ENCODE measurements around the gene PLEKHA6.

Gene PLEKHA6

GRCh38 chr1:204354579-204354978 is 5.2 kb downstream of the PLEKHA6 start:
- no peak for FAIRE-seq

- no peak for FAIRE-seq
Observed at GRCh38 chr1:204353213-204353910, 6.4 kb downstream of the PLEKHA6 start.

DNA sequence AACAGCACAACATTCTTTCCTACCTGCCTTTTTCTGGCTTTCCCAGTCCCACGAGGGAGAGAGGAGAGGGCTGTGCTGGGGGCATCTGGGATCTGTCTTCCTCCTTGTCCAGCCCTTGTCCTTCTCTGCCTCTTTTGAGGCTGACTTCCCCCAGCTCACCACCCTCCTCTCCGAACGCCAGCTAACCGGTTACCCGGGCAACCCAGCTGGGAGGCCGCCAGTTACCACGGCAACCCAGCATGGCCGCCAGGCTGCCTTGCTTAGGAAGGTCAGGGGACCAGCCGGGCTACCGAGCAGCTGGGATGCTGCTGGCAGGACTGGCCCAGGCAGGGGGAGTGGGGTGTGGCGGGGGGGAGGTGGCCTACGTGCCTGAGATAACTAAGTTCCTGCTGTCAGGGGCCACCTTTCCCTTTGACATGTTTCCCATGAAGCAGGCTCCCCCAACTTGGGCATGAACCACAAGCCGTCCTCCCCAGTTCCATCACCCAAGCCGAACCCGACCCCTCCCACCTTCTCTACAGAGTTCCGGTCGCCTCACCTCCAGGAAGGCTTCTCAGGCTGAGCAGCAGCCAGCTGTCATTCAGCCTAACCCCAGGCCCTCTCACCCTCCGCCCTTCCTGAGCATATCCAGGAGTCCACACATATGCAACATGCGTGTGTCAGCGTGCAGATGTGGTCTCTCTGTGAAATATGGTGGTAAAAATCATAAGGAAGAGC is 8.7 kb downstream of the PLEKHA6 start:
- FAIRE-seq, result no peak

GRCh38 chr1:204350312-204350711 is 9.4 kb downstream of the PLEKHA6 start:
- no peak for FAIRE-seq

DNA sequence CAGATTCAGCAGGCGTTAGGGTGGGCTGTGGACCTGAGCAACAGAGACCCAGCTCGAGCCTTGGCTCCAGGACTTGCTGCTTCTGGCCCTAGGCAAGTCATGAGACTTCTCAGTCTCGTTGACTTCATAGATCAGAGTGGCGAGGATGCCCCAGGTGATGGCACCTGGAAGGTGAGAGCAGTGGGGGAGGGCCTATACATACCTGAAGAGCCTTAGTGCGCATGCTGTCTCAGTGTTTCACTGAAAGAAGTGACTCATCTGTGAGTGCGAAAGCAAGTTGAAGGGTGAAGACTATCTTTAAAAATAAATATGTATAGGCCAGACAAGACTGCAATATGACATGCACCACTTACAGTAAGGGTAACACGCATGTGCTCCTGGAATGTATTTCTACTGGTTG is 10.1 kb downstream of the PLEKHA6 start:
- FAIRE-seq, result no peak

GRCh38 chr1:204348722-204349121 is 11.0 kb downstream of the PLEKHA6 start:
- FAIRE-seq, result no peak

DNA sequence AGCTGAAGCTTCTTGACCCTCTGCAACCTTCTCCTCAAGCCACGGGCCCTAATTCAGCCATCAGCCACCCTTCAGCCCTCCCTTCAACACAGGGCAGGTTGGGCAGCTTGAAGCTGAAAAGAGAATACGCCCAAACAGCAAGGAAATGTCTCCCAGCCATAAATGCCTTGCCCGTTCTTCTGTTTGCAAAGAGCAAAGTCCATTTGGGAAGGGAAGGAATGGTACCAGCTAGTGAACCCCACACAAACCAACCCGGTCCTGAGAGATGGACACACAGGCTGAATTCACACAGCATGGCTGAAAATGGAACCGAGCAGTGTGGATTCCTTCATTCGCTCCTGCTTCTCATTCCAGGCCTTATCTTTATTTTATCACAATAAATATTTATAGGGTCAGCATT is 11.5 kb downstream of the PLEKHA6 start:
- FAIRE-seq, result no peak

DNA sequence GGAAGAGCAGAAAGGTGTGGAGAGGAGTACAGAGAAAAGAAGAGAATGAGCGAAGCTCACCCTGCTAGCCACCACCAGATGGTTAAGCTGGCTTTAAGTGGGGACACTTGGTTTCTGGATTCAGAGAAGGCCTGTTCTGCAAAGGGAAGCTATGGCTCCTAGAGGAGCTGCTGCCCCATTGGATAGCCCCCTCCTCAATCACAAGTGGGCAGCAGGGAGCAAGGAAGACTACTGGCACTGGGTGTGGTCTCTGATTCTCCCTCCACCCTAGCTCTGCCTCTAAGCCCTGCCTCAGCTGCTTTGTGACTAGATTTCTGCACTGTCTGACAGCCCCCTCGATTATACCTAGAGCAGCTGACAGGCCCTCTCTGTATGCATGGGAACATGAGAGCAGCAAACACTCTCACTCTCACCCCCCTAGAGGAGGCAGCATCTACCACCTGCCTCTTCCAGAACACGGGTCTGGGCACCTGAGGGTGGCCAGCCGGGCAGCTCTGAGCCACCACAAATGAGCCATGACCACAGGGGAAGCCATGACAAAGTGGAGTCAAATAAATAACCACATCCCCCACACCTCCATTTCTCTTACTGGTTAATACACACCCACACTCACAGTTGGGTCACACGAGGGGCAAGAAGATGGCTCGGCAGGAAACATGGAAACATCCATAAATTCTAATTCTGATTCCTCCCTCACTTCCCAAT is 13.6 kb downstream of the PLEKHA6 start:
- FAIRE-seq, result no peak

GRCh38 chr1:204345438-204345841 is 14.3 kb downstream of the PLEKHA6 start:
- no peak for FAIRE-seq

DNA sequence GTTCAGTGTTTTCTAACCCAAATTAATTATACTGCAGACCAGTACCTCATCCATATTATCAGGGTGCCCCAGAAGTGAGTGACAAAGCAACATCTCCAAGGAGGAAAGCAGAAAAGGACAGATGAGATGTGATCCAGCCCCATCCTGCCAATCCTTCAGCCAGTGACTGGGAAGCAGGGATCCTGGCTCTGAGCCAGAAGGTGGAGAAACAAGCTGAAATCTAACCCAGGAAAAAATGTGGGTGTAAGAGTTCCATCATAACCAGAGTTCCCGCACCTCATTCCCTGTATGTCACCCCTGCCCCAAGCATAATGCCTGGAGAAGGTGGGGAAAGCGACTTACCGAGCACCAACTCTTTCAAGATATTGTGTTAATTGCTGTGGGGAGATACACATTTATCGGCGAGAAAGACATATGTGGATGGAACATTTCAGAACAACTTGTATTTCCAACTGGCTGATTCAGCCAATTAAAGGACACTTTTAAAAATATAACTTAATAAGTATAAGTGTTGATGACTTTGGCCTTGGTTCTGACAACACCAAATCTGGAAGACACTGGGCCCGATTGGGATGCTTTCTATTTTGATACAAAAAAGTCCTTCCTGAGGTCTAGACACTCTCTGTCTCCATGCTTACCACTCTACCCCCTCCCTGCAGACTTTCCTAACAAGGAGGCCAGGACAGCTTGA is 14.9 kb downstream of the PLEKHA6 start:
- FAIRE-seq, result no peak

- FAIRE-seq, result no peak
Observed at GRCh38 chr1:204343802-204344201, 15.9 kb downstream of the PLEKHA6 start.

DNA sequence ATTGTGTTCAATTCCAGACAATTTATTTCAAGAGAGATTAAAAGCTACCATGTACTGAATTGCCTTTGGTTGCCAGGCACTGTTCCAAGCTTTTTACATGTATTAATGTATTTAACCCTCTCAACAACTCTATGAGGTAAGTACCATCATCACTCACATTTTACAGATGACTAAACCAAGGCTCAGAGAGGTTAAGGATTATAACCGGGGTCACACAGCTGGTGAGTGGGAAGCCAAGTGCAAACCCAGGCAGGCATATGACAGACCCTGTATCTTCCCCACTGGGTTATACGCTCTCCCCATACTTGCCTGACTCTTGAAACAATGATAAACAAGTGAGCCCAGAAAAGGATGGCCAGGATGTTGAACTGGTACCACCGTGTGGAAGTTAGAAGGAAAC is 16.5 kb downstream of the PLEKHA6 start:
- FAIRE-seq, result no peak

- no peak for FAIRE-seq
Observed at GRCh38 chr1:204342310-204342709, 17.4 kb downstream of the PLEKHA6 start.

- no peak for FAIRE-seq
Observed at GRCh38 chr1:204341380-204341779, 18.3 kb downstream of the PLEKHA6 start.

DNA sequence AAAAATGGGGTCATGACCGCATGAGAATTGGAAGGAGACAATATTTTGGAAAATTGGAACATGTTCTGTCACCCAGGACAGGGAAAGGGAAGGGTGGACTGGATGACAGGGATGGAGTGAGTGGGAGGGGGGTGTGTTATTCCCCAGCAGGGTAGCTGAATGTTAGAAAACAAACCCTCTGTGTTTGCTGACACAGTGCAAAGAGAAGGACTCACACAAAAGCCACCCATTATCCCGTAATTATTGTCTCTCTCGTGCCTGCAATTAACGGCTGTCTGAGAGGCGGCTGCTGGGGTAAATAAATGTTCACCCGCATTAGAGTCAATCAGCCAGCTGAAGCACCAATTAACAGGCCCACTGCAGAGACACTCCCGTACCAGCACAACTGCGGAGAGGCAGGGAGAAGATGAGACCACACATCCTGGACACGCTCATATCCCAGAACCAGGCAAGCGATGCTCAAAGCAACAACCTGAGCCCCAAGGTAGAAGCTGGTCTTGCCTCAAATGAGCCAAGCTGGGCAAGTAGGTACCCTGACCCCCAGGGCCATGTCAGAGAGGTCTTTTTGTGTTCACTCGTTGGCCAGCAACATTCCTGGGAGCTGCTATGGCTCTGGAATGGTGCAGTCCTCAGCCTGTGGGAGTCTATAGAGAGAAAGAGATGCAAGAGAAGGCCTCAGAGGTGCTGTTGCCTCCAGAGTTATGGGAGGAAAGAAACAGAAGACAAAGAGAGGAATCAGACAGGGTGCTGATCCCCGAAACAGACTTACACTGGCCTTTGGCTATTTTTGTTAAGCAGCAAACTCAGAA is 19.4 kb downstream of the PLEKHA6 start:
- no peak for FAIRE-seq

DNA sequence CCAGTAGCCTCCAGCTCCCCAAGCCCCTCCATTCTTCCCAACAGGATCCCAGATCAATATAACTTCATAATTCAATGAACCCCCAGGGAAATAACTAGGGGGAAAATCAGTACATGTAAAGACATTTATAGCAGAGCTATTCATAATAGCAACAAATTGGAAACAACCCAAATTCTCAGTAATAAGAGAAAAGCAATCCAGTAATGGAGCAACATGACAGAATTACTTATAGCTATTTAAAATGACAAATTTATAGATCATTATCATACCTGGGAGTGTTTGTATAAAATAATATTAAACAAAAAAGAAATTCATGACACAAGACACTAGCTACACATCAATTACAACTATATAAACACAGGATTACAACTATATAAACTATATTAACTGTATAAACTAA is 20.2 kb downstream of the PLEKHA6 start:
- FAIRE-seq, result no peak

- no peak for FAIRE-seq
Observed at GRCh38 chr1:204338997-204339396, 20.7 kb downstream of the PLEKHA6 start.

DNA sequence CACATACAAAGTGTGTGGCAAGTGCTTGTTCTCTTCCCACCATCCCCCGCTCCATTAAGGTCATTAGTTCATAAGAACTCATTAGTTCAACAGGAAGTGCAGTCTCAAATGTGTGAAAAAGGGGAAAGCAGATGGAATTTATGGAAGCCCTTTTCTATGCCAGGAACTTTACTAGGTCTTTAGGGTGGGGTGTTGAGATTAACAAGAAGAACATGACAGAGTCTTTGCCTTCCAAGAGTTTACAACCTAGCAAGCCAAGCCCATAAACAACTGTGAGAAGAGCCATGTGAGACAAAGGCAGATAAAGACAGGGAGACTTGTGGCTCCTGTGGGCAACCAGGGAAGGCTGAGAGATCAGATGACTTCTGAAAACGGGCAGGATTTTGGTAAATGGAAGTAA is 21.4 kb downstream of the PLEKHA6 start:
- FAIRE-seq, result no peak

DNA sequence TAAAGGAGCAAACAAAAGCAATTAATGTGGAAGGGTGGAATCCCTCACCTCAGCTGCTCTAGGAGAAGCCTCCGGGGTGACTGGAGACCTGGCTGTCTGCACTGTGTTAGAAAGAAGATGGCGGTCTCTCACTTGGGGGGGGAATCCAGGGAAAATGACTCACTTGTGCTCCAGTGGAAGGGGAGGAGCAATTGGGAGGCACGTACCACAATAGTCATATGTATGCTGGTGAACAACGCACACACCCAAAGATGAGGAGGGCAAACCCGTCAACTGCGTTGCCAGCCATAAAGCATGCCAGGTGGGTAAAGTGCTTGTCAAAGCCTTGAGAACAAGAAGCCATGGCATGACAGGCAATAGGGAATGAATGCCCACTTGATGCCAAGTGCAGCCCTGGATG is 22.1 kb downstream of the PLEKHA6 start:
- no peak for FAIRE-seq

- FAIRE-seq, result no peak
Observed at GRCh38 chr1:204337036-204337429, 22.7 kb downstream of the PLEKHA6 start.

GRCh38 chr1:204336421-204337035 is 23.2 kb downstream of the PLEKHA6 start:
- no peak for FAIRE-seq

DNA sequence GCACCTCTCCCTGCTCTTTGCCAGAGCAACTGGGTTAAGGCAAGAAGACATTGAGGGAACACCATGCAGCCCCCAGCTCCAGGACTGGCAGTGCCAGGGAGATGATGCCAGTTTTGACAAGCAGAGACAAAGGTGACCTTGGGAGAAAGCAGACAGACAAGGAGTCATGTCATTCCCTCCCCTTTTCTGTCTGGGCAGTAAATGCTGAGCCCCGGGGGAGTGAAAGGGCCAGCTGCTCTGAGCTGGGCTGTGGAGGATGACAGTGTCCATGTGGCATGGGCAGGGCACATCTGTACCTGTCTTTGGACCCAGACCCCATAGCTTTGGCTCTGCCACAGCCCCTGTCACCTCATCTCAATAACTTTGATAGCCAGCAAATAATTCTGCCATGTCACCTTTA is 24.2 kb downstream of the PLEKHA6 start:
- FAIRE-seq, result no peak
